Measurements from ENCODE around the gene ST6GALNAC5.
"Not testable (repeated sequence)": the region's sequence is repeated elsewhere in the genome, so short reads cannot be mapped to it uniquely, and the experiment has no call there.

Gene ST6GALNAC5

DNA sequence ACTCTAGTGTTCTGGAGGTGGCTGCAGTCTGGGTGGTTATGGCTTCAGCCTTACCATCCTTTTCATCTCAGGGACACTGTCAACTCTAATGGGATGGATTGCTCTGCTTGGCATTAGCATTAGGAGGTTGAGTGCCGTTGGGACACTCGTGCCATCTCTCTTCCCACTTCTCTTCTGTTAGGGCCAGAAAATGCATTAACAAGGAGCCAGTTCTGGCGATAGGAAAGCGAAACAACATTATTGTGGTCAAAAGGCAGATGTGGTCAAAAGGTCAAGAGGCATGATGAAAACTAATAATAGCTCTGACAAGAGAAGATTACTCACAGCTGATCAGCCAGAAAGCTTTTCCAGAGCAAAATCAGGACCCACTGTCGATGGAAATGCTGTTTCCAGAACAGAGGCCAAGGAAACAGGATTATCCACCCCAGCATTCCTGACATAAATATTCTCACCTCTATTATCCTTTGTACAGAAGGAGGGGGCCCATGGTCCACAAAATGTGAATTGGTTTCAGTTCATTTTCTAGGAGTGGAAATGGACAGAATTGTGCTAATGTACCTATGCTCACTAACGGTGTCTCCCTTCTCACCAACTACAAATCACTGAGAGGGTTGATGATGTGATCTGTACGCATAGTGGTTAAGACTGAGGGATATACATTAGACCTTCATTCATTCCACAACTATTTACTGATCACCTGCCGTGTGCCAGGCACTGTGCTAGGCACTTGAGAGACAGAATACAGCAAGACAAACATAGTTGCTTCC, 72.0 kb downstream of the ST6GALNAC5 start:
- DNase-seq, result no peak

- DNase-seq, result no peak
Observed at GRCh38 chr1:76939817-76940216, 72.5 kb downstream of the ST6GALNAC5 start.

DNA sequence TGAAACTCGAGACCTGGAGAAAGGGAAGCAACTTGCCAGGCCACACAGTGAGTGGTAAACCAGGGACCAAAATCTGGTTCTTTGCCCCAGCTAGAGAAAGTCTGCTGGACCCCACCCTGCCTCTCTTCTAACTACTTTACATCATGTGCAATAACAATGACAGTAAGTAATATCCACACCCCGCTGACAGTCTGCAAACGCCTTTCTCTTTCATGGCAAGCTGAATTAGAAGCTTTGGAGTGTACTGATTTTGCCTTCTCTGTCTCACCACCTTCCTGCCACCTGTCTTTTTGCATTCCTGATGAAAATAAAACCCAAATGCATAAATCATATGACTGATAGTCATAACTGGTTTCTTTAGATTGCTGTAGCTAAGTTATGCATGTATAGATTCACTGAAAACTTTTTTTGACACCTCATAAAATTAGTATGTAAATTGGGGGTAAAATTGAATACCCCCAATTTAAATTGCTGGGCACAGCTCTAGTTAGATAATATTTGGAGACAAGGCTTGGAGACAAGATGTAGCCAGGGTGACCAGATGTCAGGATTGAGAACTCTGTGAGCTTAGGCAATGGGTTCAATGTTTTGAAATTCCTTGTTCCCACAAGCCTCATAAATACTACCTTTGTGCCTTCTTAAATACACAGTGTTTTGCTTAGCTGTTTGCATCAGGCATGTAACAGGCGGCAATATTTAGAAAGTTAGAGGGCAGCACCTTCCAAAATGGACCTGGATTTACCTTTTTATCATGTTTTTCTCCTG, 73.5 kb downstream of the ST6GALNAC5 start:
- DNase-seq, result no peak

DNA sequence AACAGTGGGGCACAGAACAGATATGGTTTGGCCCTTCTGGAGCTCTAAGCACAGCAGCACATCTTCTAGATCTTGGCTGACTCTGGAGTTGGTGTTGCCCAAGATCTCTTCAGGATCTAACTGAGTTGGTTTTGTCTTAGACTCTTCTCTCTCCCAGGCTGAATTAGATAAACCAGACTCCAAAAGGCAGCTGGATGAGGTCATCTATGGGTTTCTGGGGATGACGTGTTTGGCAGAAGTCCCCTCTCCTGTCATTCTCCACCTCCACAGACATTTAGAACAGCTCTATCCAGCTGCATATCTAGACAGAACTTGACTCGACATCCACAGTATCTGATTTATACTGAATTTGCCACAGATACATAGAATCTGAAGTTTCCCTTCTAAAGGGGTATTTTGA, 75.3 kb downstream of the ST6GALNAC5 start:
- DNase-seq, result no peak

DNA sequence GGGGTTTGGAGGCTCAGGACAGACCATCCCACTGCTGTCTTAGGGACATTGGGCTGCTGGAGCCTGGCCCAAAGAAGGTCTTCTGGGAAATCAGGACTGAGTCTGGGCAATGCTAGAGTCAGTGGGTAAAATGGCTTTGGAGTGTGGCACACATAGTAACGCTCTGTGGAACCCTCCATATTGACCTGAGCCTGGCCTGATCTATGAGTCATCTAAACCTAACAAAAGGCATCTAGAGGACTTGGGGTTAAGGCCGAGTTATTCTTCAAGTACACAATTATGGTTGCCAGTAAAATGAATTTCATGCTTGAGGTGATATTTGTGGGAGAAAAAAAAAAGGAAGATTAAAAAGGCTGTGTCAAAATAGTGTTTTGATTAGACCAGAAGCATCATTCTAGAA, 77.7 kb downstream of the ST6GALNAC5 start:
- DNase-seq, result no peak

DNA sequence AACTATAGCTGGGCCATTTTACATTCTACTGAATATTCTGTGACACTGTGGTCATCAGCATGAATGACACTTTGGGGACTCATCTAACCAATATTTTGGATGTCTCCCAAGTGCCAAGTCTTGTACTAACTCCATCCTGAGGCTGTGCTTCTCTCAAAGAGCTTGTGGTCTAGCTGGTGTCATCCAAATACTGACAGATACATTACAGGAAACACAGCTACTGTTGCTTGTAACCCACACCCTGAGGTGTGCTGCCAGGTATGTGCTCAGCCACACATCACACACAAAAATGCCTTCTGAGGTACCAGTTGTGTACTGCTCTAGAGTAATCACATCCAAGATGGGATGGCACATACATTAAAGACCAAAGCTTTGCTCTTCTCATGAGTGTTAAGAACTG, 81.6 kb downstream of the ST6GALNAC5 start:
- DNase-seq, result no peak

DNA sequence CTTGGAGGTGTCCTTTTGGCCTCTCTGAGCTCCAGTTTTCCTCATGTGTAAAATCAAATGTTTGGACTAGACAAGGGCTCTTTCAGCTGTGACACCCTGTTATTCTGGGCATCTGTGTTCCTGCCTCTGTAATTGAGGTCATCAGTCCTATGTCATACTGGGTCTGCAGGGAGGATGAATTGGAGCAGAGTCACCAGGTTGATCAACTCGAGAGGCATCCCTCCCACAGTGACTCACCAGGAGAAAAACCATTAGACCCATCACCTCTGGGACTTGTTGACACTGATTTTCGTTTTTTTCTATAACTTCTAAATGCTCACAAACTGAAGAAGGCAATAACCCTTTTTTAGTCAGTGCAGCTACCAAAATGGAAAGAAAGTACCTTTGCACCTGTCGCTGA, 82.2 kb downstream of the ST6GALNAC5 start:
- no peak for DNase-seq

DNA sequence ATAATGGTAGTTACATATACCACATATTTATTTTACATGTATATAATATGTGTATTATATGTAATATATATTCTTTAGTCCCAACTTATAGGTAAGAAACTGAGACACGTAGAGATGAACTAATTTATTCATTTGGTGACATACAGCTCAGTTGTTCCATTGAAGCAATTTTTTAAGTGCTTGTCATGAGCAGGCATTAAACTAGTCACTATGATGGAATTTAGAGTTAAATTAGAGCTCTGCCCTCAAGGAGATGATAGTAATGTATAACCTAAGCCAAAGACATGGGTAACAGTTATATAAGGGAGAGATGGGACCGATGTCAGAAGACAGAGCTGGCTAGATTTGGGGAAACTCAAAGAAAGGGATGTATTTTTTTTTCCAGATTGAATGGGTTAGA, 83.0 kb downstream of the ST6GALNAC5 start:
- no peak for DNase-seq

- no peak for DNase-seq
Observed at GRCh38 chr1:76951153-76951552, 83.9 kb downstream of the ST6GALNAC5 start.

DNA sequence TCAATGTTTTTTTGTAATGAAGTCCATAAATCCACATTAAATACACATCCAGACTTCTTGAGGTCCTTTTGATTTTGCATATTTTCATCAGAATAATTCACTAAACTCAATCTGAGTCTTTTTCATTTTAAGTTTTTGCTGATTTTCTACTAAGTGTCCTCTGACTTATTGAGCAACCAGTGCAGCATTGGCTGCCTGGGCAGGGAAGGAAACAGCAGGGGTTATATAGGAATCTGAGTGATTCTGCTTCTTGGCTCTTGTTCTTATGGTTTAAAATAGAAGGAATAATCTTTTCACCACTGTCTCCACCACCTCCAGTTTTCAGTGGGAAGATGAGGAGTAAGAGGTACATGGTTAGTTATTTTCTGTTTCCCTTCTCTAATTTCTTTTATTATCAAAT, 88.4 kb downstream of the ST6GALNAC5 start:
- DNase-seq, result no peak

DNA sequence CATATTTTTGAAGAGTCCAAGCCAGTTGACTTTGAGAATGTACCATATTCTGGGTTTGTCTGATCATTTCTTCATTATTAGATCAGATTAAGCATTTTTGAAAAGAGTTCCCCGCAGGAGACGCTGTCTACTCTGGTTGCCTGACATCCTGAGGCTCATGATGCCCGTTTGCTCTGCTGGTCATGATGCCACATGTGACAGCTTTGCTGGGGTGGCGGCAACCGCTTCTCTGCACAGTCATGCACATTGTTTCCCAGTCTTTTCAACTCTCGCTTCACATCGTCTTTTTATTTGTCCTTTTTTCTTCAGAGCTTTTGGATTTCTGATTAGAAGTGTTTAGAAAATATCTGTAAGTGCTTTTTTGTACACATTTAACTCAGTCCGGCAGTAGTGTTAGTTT, 90.7 kb downstream of the ST6GALNAC5 start:
- no peak for DNase-seq

DNA sequence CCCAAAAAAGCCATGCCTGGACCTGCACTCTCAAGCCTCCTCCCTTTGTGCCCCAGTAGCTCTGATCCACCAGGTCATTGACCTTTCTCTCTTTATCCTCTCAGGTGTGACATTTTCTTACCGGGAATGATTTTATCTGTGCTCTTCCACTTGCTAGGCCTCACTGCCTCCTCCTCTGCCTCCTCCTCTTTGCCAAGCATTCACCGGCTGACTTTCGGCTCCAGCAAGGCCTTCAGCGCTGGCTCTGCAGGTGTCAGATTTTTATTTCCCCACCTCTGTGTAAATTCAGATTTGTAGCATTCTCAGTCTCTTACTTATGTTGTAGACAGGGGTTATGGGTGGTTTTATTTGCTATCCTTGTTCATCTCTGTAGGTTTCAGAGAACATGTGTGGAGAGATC, 91.5 kb downstream of the ST6GALNAC5 start:
- DNase-seq, result no peak

- no peak for DNase-seq
Observed at GRCh38 chr1:76959556-76959955, 92.3 kb downstream of the ST6GALNAC5 start.

DNA sequence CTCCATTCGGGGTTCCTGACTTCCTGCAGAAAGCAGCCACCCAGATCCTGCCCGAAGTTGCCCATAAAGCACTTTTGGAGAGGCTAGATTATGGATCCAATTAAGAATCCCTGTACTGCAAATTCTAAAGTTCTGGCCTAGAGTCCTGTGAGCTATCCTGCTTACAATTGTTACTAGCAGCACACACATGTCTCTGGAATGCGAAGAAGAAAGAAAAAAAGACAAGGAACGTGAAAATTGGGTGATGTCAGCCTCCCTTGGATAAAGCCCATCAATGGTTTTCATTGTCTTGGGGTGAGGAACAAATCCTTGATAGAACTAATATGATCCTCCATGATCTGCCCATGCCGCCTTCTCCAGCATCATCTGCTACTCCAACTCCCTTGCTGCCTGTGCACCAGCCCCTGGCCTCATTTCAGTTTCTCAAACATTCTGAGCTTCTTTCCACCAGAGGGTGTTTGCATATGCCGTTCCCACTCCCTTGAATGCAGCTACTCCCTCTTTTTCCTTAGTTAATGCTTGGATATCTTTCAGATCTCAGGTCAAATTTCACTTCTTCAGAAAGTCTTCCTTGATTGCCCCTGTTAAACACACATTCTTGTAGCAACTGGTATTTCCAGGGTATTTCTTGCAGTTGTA, 94.0 kb downstream of the ST6GALNAC5 start:
- DNase-seq, result no peak

DNA sequence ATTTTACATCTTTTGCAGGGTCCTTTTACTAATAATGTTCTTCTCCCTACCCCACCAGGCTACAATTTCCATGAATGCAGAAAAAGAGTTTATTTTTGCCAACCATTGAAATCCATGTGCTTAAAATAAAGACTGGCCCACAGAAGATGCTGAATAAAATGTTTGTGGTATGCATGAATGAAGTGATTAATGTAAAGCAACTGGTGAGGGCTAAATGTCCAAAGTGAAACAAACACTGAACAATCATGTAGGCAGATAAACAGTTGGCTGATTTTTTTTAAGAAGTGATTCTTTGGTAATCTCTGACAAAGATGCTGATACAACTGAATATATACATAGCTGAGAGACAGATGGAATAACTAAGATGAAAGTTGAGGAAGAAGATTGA, 94.5 kb downstream of the ST6GALNAC5 start:
- DNase-seq, result no peak

DNA sequence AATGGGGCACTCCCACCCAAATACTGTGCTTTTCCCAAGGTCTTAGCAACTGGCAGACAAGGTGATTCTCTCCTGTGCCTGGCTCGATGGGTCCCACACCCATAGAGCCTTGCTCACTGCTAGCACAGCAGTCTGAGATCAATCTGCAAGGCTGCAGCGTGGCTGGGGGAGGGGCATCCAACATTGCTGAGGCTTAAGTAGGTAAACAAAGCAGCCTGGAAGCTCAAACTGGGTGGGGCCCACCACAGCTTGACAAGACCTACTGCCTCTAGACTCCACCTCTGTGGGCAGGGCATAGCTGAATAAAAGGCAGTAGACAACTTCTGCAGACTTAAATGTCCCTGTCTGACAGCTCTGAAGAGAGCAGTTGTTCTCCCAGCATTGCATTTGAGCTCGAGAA, 114.0 kb downstream of the ST6GALNAC5 start:
- DNase-seq, result not testable (repeated sequence)

DNA sequence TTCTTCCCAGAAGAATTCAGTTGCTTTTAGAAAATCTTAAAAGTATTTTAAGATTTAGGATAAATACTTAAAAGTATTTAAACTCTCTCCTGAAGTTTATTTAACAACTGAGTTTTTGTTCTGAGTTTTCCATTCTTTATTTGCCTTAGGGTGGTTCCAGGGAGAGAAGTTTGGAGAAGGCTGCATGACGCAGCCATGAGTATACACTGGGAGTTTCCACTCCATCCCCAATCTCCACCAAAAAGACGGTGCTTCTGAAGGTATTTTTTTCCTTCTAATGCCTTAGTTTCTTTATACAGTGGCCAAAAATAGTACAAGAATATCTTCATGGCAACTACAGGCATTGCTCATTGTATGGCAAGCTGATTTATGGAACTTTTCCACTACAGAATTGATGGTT, 122.7 kb downstream of the ST6GALNAC5 start:
- DNase-seq, result no peak

DNA sequence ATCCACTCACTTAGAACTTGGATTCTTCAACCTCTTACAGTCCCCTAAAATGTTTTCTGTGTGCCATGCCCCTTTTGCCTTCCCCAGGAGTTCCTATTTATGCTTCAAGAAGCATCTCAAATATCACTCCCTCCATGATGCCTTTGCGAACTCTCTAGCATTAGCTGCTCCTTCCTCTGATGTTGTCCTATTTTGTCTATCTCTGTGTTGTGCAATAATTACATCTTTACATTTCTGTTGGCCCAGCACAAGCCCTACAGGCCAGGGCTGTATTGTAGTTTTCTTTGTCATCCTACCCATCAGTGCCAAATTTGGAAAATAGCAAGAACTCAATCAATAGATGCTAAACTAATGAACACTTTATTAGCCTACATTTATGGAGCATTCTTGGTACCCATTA, 125.8 kb downstream of the ST6GALNAC5 start:
- DNase-seq, result no peak

DNA sequence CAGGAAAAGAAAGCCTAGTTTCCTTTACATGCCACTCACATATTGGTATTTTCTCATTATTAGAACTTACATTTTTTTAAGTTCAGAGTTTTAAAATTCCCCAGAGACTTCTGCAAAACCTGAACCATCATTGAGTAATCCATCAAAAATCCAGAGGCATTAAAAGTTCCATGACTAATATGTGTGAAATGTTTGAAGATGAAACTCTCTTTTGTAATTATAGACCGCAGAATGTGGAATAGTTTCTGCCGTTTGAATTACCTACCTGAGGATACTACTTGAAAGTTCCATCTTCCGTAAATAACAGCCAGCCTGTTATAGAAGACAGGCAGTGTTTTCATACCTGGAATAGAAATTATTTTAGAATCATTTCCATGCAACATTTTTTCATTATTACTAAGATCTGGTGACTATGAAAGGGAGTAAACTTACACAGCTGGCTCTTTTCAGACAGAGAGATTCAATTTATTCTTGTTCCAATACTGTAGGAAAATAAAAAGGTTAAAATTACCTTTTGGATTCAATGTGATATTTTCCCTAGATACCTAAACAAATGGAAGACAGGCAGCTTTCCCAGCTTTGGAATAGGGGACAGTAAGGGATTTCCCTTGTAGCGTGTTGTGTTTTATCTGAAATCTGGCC, 131.4 kb downstream of the ST6GALNAC5 start:
- DNase-seq, result no peak

GRCh38 chr1:77007675-77008074, 140.4 kb downstream of the ST6GALNAC5 start:
- DNase-seq, result no peak

DNA sequence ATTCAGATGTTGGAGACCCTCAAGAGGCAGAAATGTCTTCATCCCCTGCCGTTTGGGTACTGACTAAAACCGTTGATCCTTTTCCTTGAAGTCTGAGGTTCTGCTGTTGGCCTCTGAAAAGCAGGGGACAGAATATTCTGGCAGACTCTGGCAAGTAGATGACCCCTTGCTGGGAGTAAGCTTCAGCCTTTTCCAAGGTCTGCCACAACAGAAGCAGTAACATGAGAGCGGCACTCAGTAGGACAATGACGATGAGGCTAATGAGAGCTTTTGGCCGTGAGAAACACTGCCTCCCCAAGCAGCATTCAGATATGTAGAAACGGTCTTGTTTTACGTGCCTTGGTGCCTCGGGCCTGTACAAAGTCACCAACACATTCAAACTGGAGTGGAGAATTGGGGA, 143.7 kb downstream of the ST6GALNAC5 start:
- no peak for DNase-seq

DNA sequence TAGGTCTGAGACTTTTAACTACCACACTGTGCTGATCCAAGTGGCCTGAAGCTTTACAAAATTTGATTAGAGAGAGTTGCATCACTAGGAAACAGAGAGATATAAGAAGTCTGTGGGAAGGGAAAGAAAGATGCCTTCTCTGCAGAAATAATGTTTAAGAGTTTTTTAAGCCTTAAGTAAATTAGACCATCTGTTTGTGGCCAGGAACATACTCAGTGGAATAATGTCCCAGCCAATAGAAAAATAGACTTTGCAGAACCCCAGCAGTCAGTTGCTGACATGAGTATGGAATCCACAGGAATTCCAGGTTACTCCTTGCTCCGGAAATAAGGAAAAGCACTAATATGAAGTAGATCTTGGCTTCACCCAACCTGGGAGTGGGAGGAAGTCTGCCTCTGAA, 144.8 kb downstream of the ST6GALNAC5 start:
- DNase-seq, result no peak

DNA sequence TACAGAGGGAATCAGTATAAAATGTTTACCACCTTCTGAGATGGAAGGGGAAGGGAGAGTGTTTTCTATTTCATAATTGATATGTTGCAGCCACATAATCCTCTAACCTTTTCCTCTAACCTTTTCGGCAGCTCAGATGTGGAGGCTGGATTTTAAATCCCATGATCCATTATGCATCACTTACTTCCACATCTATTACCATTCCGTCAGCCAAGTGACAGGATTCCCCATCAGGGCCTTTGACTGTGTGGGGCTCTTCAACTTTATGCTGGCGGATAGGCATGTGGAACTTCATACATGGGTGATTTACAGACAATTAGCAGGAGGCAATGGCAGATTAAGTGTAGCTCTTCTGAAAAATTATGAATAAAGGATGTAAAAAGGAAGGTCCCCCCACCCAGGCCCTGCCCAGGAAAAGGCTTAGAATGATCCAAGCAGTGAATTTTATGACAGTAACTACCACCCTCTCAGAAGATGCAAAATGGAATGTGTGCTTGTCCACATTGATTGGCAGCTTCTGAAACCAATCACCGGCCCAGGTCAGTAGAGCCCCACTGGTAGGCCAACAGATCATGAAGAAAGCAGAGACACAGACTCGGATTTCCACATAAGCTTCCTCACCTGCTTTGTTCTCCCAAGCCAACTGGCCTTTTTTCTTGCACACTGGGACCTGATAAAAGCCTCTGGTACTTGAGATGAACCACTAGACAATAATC, 147.0 kb downstream of the ST6GALNAC5 start:
- no peak for DNase-seq

Measured in activated gamma-delta T cell (primary cell).